ENCODE results near the gene DMBX1. TPM values are rescaled to one million over a fixed set of nuclear protein-coding genes. Genes with fewer than 3 reads are reported as not detected.

DMBX1 gene
- total and polyA plus RNA-seq, 8 donors, result not detected

DNA sequence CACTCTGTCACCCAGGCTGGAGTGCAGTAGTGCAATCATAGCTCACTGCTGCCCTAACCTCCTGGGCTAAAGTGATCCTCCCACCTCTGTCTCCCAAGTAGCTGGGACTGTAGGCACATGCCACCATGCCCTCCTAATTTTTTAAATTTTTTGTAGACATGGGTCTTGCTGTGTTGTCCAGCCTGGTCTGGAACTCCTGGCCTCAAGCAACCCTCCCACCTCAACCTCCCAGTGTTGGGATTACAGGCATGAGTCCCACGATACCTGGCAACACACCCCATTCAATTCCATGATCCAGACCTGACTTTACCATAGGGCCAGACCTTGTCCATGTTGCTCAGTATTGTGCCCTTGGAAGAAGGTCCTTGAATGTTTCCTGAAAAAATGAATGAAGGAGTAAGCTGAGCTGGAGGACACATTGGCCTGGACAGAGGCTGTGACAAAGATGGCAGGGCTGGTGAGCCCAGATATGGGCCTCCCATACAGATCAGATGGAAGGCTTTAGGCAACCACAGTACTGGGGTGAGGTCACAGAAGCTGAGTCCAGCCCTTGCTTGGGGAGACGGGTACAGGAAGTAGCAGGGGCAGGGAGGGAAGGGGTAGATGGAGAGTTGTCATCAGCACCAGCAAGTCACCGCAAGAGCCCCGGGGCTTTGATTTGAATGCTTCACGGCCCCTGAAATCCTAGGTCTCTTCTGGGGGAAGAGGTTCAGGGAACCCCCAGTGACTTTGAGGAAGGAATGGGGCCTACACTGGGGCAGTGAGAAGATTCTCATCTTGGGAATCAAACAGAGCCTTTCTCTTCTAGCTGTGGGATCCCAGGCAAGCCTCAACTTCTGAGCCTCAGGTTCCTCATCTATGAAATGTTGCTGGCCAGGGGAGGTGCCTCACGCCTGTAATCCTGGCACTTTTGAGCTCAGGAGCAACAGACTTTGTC lies 40.1 kb upstream of the DMBX1 start:
- intact Hi-C loops (cut with DNase I; ENCODE audit: low total_unique reads), result no loop called here
- Histone ChIP-seq H3K27me3 (peaks cover 9 to 91% (median 34%) of the 10 kb centered on the region in 3 donors), H3K4me1 (peaks cover 9 to 15% (median 13%) of the 10 kb centered on the region in 4 donors), H3K36me3 (no peaks in the 10 kb centered on the region), H3K9me3 (no peaks in the 10 kb centered on the region), H3K27ac (no peak overlapping the region), H3K4me3 (no peak overlapping the region)
- TF ChIP-seq EP300 (IDR thresholded peaks at IDR 0.05), result no peak
- no peak for TF ChIP-seq POLR2AphosphoS5 (IDR thresholded peaks at IDR 0.05)
- TF ChIP-seq CTCF (IDR thresholded peaks at IDR 0.05), result no peak
- TF ChIP-seq POLR2A (IDR thresholded peaks at IDR 0.05), result no peak
- WGBS, 5 donors, result 73 to 87% (median 77%) methylated on average over 6 of the region's 6 CpGs
- no peak for DNase-seq

- Histone ChIP-seq H3K4me3 (no peak overlapping the region), H3K9me3 (no peaks in the 10 kb centered on the region), H3K27ac (no peak overlapping the region), H3K4me1 (peaks cover 9 to 15% (median 13%) of the 10 kb centered on the region in 4 donors), H3K36me3 (no peaks in the 10 kb centered on the region), H3K27me3 (peaks cover 9 to 96% (median 34%) of the 10 kb centered on the region in 3 donors)
- intact Hi-C loops (cut with DNase I; ENCODE audit: low total_unique reads), result no loop called here
- TF ChIP-seq POLR2A (IDR thresholded peaks at IDR 0.05) (no peak), POLR2AphosphoS5 (IDR thresholded peaks at IDR 0.05) (no peak), EP300 (IDR thresholded peaks at IDR 0.05) (no peak), CTCF (IDR thresholded peaks at IDR 0.05) (no peak)
- DNase-seq, result no peak
- WGBS, 5 donors, result 75 to 100% (median 86%) methylated on average over 1 of the region's 1 CpG
Observed at GRCh38 chr1:46450160-46450517, 39.5 kb upstream of the DMBX1 start.

GRCh38 chr1:46451948-46452930 lies 37.4 kb upstream of the DMBX1 start:
- 70 to 78% (median 76%) methylated on average over 5 of the region's 5 CpGs for WGBS, 5 donors
- no peaks in the 10 kb centered on the region for H3K9me3 ChIP-seq
- DNase-seq, result no peak
- no peaks in the 10 kb centered on the region for H3K36me3 ChIP-seq
- H3K4me1 ChIP-seq, result peaks cover 9 to 15% (median 13%) of the 10 kb centered on the region in 4 donors
- no peak overlapping the region for H3K4me3 ChIP-seq
- H3K27me3 ChIP-seq, result peaks cover 9 to 93% (median 27%) of the 10 kb centered on the region in 3 donors
- intact Hi-C loops (cut with DNase I; ENCODE audit: low total_unique reads), result no loop called here
- H3K27ac ChIP-seq, result no peak overlapping the region
- TF ChIP-seq EP300 (IDR thresholded peaks at IDR 0.05) (no peak), POLR2AphosphoS5 (IDR thresholded peaks at IDR 0.05) (no peak), CTCF (IDR thresholded peaks at IDR 0.05) (no peak), POLR2A (IDR thresholded peaks at IDR 0.05) (no peak)

GRCh38 chr1:46452931-46453325 lies 36.7 kb upstream of the DMBX1 start:
- no peaks in the 10 kb centered on the region for H3K36me3 ChIP-seq
- intact Hi-C loops (cut with DNase I; ENCODE audit: low total_unique reads), result no loop called here
- peaks cover 4 to 91% (median 20%) of the 10 kb centered on the region in 3 donors for H3K27me3 ChIP-seq
- no peak for DNase-seq
- WGBS, 5 donors, result 59 to 70% (median 60%) methylated on average over 15 of the region's 15 CpGs
- TF ChIP-seq POLR2AphosphoS5 (IDR thresholded peaks at IDR 0.05) (no peak), CTCF (IDR thresholded peaks at IDR 0.05) (no peak), EP300 (IDR thresholded peaks at IDR 0.05) (no peak), POLR2A (IDR thresholded peaks at IDR 0.05) (no peak)
- no peaks in the 10 kb centered on the region for H3K9me3 ChIP-seq
- peaks cover 7 to 11% (median 8%) of the 10 kb centered on the region in 4 donors for H3K4me1 ChIP-seq
- no peak overlapping the region for H3K27ac ChIP-seq
- H3K4me3 ChIP-seq, result no peak overlapping the region

Measured in stomach (tissue), 9 donors.